IPS DF 4.7 (cell line): ENCODE data around the gene HTR1D.

Source experiments
- DNase-seq: peaks from one replicate; pipeline ENCODE4 v3.0.0-alpha.2; 2013; ENCODE audit warnings: low spot score; ENCODE audit errors: extremely low read depth

Gene HTR1D

DNA sequence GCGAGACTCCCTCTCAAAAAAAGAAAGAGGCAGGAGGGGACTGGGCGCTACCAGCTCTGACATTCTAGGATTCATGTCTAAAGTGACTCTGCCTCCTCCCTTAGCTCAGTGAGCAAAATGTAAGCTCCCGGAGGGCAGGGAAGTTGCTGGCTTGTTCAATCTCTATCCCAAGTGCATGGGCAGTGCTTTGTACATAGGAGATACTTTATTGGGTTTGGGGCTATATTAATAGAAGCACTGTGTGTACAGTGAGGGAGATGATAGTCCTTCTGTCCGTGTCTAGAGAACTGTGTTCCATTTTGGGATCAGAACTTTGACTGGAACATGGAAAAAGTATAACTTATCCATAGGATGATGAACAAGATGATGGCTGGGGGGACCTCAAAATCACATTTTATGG is 31.9 kb downstream of the HTR1D start:
- DNase-seq, result no peak

DNA sequence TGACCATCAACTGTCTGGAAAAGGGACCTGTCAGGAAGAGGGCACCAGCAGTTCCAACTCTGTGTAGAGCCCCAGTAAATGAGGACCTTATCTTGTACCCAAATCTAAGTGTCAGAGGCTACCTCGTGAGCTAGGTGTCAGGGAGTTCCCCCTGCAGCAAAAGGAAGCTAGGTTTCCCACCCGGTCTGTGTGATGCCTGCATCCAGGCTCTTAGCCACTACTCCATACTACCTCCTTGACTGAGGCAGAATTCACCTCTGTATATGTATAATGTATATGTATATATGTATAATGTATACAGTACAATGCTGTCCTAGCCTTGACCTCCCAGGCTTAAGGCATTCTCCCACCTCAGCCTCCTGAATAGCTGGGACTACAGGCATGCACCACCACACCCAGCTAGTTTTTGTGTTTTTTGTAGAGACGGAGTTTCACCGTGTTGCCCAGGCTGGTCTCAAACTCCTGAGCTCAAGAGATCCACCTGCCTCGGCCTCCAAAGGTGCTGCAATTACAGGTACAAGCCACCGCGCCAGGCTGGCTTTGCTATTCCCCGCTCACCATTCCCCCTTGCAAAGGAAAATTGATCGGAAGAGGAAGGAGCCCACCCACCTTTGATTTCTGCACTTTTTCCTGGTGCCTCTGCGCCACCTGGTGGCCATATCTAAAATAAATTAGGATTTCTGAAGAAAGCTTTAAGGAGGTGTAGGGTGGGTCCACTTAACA is 32.9 kb downstream of the HTR1D start:
- no peak for DNase-seq

DNA sequence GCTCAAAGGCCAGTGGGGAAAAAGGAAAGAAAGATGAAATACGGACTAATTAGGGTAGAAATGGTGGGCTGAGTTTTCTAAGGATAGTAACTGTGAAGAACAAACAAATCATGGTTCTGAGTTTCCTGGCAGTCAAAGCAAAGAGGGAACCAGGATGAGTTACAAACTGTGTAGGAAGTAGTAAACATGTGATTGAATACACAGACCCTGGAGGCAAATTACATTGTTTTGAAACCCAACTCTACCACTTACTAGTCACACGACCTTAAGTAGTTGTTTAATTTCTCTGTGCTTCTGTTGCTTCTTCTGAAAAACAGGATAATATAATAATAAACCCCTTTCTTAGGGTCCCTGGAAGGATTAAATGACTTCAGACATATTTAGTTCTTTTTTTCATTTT is 37.4 kb downstream of the HTR1D start:
- DNase-seq, result no peak

DNA sequence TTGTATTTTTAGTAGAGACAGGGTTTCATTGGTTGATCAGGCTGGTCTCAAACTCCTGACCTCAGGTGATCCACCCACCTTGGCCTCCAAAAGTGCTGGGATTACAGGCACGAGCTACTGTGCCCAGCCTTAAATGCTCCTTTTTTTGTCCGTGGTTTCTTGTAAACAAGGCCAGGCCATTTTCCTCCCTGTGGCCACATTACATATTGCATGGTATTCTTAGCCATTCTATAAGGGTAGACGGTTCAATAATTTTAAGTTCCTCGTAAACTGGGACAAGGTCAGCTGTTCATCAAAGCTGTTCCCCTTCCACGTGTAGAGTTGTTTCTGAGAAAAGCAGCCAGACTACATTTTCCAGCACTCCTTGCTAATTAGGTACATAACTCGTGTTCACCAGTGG is 38.4 kb downstream of the HTR1D start:
- DNase-seq, result no peak

DNA sequence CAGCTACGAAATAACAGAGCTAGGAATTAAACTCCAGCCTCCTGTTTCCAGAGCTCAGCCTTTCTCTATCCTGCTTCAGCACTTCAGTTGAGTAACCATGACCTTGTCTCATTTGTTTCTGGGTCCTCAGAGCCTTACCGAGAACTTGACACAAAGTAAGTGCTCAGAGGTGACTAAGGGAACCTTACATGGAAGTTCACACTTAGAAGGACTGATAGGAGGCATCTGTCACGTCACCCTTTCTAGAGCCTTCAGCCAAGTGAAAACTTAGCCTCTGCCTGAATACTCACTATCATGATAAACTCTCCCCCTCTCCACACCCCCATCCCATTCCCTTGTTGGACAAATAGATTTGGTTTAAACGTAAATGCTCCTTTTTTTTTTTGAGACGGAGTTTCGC is 38.9 kb downstream of the HTR1D start:
- no peak for DNase-seq

DNA sequence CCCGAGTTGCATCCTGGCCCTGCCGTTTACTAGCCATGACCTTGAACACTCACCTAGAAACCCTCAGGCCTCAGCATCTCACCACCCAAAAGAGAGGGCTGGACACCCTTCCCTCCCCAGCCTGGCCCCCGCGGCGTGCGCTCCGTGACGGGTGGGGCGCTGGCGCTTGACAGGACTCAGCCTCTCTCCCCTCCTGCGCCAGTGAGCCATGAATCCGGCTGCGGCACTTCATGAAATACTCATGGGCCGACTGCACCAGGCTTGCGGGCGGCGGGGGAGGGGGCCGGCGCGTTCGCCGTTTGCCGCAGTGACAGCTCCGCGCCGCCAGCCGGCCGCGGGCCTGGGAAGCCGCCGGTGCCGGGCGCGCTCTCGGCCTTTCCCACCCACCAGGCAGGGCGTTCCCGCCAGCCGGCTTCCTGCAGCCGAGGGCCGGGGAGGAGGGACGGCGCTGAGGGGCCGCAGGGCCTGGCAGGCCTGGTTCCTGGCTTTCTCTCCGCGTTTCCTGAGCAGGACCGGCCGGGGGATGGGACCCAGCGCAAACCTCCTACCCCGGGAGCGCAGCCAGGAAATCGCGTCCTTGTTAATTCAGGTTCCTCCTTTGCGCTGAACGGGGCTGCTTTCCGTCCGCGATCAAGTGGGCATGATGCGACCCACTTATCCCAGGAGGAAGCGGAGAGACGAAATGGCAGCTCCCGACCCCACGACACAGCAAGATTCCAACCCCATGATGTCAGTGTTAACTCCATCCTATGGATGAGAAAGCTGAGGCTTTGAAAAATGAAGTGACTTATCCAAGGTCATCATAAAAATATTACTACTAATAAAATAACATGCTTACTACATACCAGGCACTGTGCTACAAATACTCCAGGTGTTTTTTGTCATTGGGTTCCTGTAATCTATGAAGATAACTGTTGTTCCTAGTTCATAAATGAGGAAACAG is 39.6 kb downstream of the HTR1D start:
- DNase-seq, result no peak

DNA sequence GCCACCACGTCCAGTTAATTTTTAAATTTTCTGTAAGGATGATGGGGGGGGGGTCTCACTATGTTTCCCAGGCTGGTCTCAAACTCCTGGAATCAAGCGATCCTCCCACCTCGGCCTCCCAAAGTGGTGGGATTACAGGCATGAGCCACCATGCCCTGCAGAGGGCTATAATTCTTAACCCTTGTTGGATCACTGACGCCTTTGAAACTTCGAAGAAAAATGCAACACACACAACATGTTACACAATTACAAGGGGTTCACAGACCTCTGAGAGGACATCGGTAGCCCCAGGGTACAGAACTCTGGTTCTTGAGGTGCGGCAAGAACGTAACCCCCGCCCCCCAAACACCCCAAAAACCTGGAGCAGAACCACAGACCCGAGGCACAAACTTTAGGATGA is 40.3 kb downstream of the HTR1D start:
- DNase-seq, result no peak

DNA sequence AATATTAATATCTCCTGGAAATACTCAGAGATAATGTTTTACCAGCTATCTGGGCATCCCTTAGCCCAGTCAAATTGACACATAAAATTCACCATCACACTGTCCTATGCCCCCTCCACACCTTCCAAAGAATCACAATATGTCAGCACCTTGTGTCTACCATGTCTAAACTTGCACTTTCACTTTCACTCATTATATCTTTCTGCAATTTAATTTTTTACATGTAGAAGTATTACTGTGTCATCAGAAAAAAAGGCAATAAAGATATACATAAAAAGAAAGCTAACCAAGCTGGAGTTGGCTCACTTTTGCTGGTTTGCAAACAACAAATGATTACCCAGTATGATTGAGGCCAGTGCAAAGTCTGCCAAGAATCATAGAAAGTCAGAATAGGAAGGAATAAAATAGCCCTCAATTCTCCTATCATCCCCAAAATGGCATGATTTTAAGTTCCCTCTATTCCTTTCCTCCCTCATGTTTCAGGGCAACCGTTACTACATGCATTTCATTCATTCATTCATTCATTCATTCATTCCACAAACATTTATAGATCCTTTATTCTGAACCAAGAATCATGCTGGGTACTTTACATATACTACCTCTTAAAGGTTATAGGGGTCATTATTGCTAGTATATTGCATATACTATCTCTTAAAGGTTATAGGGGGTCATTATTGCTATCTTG is 42.7 kb downstream of the HTR1D start:
- DNase-seq, result no peak

DNA sequence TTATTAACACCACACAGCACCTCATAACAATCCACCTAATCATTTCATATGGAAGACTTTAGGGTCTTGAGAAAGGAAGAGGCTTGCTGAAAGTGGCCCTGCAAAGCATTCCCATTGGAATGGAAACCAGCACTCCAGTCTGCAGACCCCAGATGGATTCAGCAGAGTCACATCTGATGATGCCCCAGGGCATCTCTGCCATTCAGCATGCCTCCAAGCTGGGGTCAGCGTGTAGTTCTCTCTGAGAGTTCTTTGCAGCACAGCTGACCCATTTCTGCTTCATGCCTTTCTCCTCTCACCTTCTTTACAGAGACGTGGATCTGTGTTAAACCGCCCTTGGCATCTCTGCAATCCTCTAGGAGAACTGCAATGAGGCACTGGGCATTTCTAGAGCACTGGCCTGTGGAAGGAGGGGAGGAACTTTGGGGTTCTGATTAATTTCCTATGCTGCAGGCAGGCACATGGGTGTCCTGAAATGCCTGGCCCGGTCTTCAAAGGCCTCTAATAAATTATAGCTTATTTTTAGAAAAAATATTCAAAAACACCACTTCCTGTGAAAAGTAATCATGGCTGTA is 46.0 kb downstream of the HTR1D start:
- DNase-seq, result no peak

DNA sequence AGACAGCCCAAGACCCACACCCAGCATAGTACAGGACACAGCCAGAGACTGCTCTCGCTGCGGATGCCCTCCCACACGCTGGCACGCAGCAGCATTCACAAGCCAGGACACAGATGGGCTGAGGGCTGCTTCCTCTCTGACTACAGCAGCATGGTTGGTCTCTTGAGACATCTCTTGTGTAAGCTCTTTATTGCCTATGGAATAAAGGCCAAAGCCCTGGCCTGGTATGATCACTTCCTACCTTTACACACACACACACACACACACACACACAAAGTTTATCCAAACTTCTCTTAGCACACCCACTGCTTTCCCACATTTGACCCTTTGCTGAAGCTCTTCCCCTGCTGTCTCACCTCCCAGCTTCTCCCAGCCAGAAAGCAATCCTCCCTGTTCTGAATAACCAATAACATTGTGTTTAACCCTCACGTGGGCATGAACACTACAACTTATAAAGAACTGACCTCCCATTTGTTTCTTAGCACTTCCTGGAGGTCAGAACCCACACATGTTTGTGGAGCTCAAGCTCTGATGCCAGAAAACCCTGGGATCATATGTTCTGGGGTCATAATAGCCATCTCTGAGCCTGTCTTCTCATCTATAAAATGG is 47.5 kb downstream of the HTR1D start:
- no peak for DNase-seq

DNA sequence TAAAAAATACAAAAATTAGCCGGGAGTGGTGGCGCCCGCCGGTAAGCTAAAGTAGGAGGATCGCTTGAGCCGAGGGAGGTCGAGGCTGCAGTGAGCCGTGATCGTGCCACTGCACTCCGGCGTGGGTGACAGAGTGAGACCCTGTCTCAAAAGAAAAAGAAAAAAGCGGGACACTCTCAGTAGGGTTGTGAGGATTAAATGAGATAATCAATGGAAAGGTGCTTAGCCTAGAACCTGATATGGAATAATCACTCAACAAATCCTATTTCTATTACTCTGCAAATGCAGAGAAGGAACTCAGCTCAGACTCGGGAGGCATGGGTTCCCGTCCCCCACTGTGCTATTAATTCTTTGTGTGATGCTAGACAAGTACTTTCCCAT is 48.1 kb downstream of the HTR1D start:
- no peak for DNase-seq

DNA sequence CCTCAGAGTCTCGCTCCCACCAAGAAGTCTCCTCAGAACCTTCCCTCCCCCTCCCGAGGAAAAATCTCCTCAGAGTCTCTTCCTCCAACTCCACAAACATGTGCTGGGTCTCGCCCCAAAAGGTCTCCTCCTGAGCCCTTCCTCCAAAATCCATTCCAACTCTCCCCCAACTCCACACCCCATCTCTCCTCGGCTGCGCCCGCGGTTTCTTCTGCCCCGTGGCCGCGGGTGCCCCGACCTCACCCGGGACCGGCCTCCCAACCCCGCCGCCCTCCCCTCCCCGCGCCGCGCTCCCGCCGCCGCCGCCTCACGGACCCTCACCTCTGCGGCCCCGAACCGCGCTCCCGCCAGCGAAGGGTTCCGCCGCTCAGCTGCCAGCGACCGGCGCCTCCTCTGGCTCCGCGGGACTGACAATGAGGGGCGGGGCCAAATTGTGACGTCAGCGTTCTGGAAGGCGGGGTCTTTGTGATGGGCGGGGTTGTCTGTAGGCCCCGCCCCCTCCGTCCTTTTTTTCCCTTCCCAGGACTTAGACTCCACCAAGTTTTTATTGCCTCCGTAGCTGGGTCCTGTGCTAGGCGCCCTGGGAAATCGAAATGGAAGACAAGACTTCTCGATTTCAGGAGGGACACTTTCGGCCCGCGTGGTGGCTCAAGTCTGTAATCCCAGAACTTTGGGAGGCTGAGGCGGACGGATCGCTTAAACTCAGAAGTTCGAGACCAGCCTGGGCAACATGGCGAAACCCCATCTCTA is 48.7 kb downstream of the HTR1D start, which contains the start of gene LUZP1:
TSS of gene LUZP1 (minus strand) at position 412 of the 750 bp plus-strand sequence.
- no peak for DNase-seq

DNA sequence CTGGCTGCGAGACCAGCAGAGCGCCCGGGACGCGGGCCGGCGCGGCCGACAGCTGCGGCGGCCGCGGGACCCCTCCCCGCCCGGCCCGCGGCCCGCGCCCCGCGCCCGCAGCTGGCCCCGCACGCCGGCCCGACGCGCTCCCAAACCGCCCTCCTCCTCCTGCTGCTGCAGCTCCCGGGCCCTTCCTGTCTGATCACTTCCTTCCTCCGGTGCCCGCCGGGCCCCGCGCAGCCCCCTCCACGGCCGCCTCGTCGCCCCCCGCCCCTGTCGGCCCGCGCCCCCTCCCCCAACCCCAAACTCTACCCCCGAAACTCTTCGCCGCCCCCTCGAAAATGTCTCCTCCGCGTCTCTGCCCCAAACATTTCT is 49.2 kb downstream of the HTR1D start:
- DNase-seq, result no peak

DNA sequence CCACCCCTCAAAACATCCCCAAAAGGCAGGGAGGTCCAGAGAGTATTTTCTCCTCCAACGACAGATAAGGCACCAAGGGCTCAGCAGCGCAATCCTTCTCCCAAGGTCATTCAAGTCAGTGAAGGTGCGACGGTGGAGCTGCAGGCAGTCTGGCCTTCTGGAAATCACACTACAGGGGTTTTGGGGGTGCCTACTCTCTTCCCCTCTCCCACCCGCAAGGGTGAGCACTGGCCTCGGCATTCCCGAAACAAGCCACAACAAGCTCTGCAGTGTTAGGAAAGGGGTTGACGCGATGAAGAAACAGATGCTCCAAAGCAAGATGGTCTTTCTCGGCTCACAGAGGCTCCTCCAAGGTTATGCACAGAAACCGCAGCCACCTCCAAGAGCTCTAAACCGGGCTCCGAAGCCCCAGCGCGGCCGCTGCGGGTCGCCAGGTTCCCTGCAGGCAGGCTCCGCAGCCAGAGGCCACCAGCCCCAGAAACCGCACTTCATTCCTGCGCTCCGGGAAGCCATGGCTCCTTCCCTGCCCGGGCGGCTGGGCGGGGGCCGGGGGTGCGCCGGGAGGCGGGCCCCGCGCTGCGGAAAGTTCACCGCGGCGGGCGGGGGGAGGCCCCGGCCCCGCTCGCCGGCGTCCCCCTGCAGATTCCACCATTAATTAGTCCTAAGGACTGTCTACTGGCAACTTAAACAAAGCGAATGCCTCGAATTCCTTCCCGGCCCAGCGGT is 49.8 kb downstream of the HTR1D start:
- DNase-seq, result no peak

DNA sequence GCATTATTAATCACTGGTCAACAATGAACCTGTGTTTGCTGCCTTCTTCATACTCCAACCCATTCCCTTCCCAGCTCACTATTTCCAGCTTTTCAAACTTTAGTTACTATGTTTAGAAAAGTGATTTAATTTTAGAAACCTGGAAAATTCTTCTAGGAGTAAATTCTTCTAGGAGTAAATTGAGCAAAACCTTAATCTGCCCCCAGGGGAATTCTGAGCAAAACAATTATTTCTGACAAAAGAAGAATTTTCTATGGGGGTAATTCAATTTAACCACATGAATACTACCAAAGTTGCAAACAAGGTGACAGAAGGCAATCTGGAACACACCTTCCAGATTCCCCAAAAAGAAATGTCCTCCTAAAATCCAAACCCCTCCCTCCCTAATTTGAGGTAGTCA is 50.4 kb downstream of the HTR1D start:
- no peak for DNase-seq

DNA sequence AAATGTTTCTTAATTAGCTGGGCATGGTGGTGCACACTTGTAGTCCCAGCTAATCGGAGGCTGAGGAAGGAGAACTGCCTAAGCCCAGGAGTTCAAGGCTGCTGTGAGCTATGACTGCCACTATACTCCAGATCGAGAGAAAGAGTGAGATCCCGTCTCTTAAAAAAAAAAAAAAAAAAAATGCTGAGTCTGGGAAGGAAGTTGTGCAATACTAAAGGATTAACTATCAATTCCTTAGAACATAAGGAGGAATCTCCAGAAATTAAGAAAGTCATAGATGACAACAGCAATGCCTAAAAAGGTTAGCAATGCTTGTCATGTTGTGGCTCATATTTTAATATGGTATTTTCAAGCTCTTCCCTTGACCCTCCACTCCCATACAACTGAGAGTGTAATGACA is 53.9 kb downstream of the HTR1D start:
- no peak for DNase-seq

DNA sequence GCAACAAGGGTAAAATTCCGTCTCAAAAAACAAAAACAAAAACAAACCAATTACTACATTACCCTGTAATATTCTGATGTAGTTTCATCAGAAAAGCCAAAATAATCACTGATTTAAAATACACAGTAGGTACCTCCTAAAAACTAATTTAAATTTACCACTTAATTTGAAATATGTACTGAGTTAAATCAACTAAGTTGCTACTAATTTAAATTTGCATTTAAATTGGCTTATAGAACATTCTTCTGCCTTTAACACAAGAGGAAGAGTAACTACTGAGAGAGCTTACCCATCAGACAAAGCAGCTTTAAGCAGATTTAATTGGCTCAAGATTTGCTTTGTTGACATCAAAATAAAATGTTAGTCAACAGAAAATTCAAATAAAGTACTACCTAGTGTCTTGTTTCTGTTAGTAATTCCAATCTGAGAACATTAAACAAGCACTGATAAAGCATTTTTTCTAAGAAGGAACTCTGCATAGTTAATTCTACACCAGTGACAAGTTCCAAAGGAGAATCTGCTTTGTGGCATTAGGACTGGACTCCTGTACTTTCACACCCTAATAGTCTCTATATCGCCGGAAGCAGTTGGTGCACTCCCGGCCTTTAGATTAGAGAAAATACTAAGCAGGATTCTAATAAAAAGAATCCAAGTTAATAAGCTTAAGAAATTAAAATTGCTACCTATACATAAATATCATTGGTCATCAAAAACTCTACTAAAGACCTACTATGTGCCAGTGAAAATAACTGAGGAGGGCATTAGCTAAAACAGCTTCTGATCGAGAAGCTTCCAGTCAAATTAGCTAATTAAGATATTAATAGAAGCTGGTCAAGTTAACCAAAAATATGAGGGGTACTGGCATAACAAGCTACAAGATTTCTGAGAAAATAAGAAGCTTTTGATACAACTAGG is 57.1 kb downstream of the HTR1D start:
- no peak for DNase-seq

DNA sequence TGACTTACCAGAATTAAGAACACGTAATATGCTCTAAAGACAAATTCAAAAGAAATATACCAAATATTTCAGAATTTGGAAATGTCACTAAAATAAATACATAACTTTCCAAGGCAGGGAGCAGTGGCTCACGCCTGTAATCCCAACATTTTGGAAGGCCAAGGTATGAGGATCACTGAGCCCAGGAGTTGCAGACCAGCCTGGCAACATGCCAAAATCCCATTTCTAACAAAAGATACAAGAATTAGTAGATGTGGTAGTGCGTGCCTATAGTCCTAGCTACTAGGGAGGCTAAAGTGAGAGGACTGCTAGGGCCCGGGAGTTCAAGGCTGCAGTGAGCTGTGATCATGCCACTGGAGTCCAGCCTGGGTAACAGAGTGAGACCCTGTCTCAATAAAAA is 60.4 kb downstream of the HTR1D start:
- no peak for DNase-seq
